HEK293 (cell line): ENCODE measurements around the gene CFAP410.
A peak's percentile ranks its signal among the peaks of the same experiment; 100 is the strongest.
"Not testable (repeated sequence)": the region's sequence is repeated elsewhere in the genome, so short reads cannot be mapped to it uniquely, and the experiment has no call there.

Experiments used
- CTCF ChIA-PET: fragments of 350-600 bp; formaldehyde crosslinking; extraction: SDS; loops from one replicate; lab custom pipeline; 2021; ENCODE audit warnings: antibody characterized with exemption; lab: Yijun Ruan, JAX
- POLR2A ChIA-PET: fragments of 300-600 bp; formaldehyde crosslinking; extraction: SDS; loops from one replicate; lab custom pipeline; 2020; ENCODE audit warnings: antibody characterized with exemption, inconsistent platforms; lab: Yijun Ruan, JAX
- H3K27ac ChIP-seq: fragments of 200-500 bp; sonication (Bioruptor generic); 2 replicates; pipeline ENCODE4 v1.5.1; 2014; ENCODE audit warnings: low read depth, low read length, control low read depth, inconsistent platforms; ENCODE audit errors: extremely low read depth
- H3K36me3 ChIP-seq, 2 experiments: fragments of 200-500 bp in 1 of 2; sonication (Bioruptor generic) in 1 of 2; 1 replicate in 1 of 2; 2 replicates in 1 of 2; pipeline ENCODE4 v1.5.1; 2014 to 2017; ENCODE audit warnings: inconsistent platforms in 2 of 2, low read length in 2 of 2; ENCODE audit not compliant: control insufficient read depth in 2 of 2, insufficient read depth in 1 of 2
- H3K4me1 ChIP-seq: fragments of 200-500 bp; sonication (Bioruptor generic); 2 replicates; pipeline ENCODE4 v1.5.1; 2014; ENCODE audit warnings: mild to moderate bottlenecking, low read length, inconsistent platforms; ENCODE audit not compliant: control insufficient read depth, insufficient read depth
- H3K4me3 ChIP-seq: 2 replicates; pipeline ENCODE4 v1.5.1; 2011; ENCODE audit warnings: low read depth, mild to moderate bottlenecking, control low read depth, low read length, moderate library complexity
- H3K9me3 ChIP-seq: fragments of 200-500 bp; sonication (Bioruptor generic); 2 replicates; pipeline ENCODE4 v1.5.1; 2014; ENCODE audit warnings: low read depth, low read length, inconsistent platforms; ENCODE audit not compliant: control insufficient read depth, insufficient read depth
- ATF2 ChIP-seq: fragments of 450-650 bp; formaldehyde crosslinking; IDR thresholded peaks from 2 replicates; pipeline ENCODE4 v1.5.1; 2016; ENCODE audit warnings: missing biosample characterization, missing genetic modification characterization, low read depth
- KLF9 ChIP-seq: fragments of 450-650 bp; formaldehyde crosslinking; IDR thresholded peaks from 2 replicates; pipeline ENCODE4 v1.5.1; 2016; ENCODE audit warnings: missing biosample characterization, missing genetic modification characterization, low read depth
- PRDM6 ChIP-seq: fragments of 450-650 bp; formaldehyde crosslinking; IDR thresholded peaks from 2 replicates; pipeline ENCODE4 v1.5.1; 2017; ENCODE audit warnings: missing biosample characterization, missing genetic modification characterization
- ZBTB7A ChIP-seq: fragments of 450-650 bp; formaldehyde crosslinking; IDR thresholded peaks from 2 replicates; pipeline ENCODE4 v1.5.1; 2016; ENCODE audit warnings: low read depth, missing biosample characterization, missing genetic modification characterization
- ZFP69B ChIP-seq: fragments of 450-650 bp; formaldehyde crosslinking; IDR thresholded peaks from 2 replicates; pipeline ENCODE4 v1.5.1; 2016; ENCODE audit warnings: missing biosample characterization, missing genetic modification characterization
- ZNF10 ChIP-seq: fragments of 450-650 bp; formaldehyde crosslinking; IDR thresholded peaks from 2 replicates; pipeline ENCODE4 v1.5.1; 2017; ENCODE audit warnings: missing biosample characterization, missing genetic modification characterization
- ZNF16 ChIP-seq: fragments of 450-650 bp; formaldehyde crosslinking; IDR thresholded peaks from 2 replicates; pipeline ENCODE4 v1.5.1; 2016; ENCODE audit warnings: low read depth, missing biosample characterization, missing genetic modification characterization
- ZNF23 ChIP-seq: fragments of 450-650 bp; formaldehyde crosslinking; IDR thresholded peaks from 2 replicates; pipeline ENCODE4 v1.5.1; 2016; ENCODE audit warnings: missing biosample characterization, missing genetic modification characterization, borderline replicate concordance
- ZNF26 ChIP-seq: fragments of 450-650 bp; formaldehyde crosslinking; IDR thresholded peaks from 2 replicates; pipeline ENCODE4 v1.5.1; 2016; ENCODE audit warnings: missing biosample characterization, missing genetic modification characterization
- ZNF292 ChIP-seq: fragments of 450-650 bp; formaldehyde crosslinking; IDR thresholded peaks from 2 replicates; pipeline ENCODE4 v1.5.1; 2016; ENCODE audit warnings: low read depth, missing biosample characterization, missing genetic modification characterization, borderline replicate concordance
- ZNF394 ChIP-seq: fragments of 450-650 bp; formaldehyde crosslinking; IDR thresholded peaks from 2 replicates; pipeline ENCODE4 v1.5.1; 2016; ENCODE audit warnings: missing biosample characterization, missing genetic modification characterization, mild to moderate bottlenecking, moderate library complexity, borderline replicate concordance
- ZNF48 ChIP-seq: fragments of 450-650 bp; formaldehyde crosslinking; IDR thresholded peaks from 2 replicates; pipeline ENCODE4 v1.5.1; 2016; ENCODE audit warnings: missing biosample characterization, missing genetic modification characterization
- ZNF549 ChIP-seq: fragments of 450-650 bp; IDR thresholded peaks from 2 replicates; pipeline ENCODE4 v1.5.1; 2018; ENCODE audit warnings: missing biosample characterization, missing genetic modification characterization, mild to moderate bottlenecking, inconsistent platforms, moderate library complexity
- ZNF571 ChIP-seq: fragments of 450-650 bp; formaldehyde crosslinking; IDR thresholded peaks from 2 replicates; pipeline ENCODE4 v1.5.0; 2017; ENCODE audit warnings: missing biosample characterization, missing genetic modification characterization
- ZNF664 ChIP-seq: fragments of 450-650 bp; formaldehyde crosslinking; IDR thresholded peaks from 2 replicates; pipeline ENCODE4 v1.5.1; 2016; ENCODE audit warnings: missing biosample characterization, missing genetic modification characterization
- ZNF707 ChIP-seq: fragments of 450-650 bp; formaldehyde crosslinking; IDR thresholded peaks from 2 replicates; pipeline ENCODE4 v1.5.1; 2016; ENCODE audit warnings: missing biosample characterization, missing genetic modification characterization
- ZNF792 ChIP-seq: fragments of 450-650 bp; formaldehyde crosslinking; IDR thresholded peaks from 2 replicates; pipeline ENCODE4 v1.5.1; 2016; ENCODE audit warnings: missing biosample characterization, missing genetic modification characterization
- ZNF830 ChIP-seq: fragments of 450-650 bp; IDR thresholded peaks from 2 replicates; pipeline ENCODE4 v1.5.0; 2018; ENCODE audit warnings: missing biosample characterization, missing genetic modification characterization, low read depth, mild to moderate bottlenecking, moderate library complexity
- ZNF837 ChIP-seq: fragments of 450-650 bp; formaldehyde crosslinking; IDR thresholded peaks from 2 replicates; pipeline ENCODE4 v1.5.1; 2016; ENCODE audit warnings: missing biosample characterization, missing genetic modification characterization

Gene CFAP410

DNA sequence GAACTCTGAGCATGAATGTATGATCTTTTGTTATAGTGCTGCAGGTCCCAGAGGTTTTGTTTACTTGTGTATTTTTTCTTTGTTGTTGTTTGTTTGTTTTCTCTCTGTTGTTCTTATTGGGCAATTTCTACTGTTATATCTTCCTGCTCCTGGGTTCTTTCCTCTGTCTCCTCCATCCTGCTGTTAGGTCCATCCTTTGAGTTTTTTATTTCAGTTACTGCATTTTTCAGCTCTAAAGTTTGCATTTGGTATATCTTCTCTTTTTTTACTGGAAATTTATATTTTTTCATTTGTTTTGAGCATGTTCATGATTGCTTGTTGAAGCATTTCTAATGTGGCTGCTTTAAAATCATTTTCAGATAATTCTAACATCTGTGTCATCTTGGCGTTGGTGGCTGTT, 24.1 kb upstream of the CFAP410 start:
- TF ChIP-seq ZNF664 (tag by site-specific recombination), result no peak
- TF ChIP-seq ZNF292, result no peak
- TF ChIP-seq ZNF830 (tag by site-specific recombination), result no peak
- no peak for TF ChIP-seq ZNF571 (tag by site-specific recombination)
- TF ChIP-seq ZNF707 (tag by site-specific recombination), result no peak
- no peak for TF ChIP-seq ZNF23 (tag by site-specific recombination)
- TF ChIP-seq ZNF549 (tag by site-specific recombination), result no peak
- TF ChIP-seq ZNF26, result no peak
- Histone ChIP-seq H3K4me1 (no peaks in the 10 kb centered on the region), H3K36me3 (no peaks in the 10 kb centered on the region), H3K9me3 (no peaks in the 10 kb centered on the region), H3K27ac (no peak overlapping the region), H3K4me3 (no peak overlapping the region)
- CTCF ChIA-PET, result interaction anchor here (0.6 kb wide), 1 partner anchor 18 kb away, joined by 4 read pairs; no protein-coding TSS in a partner anchor
- POLR2A ChIA-PET, result no interaction called here

DNA sequence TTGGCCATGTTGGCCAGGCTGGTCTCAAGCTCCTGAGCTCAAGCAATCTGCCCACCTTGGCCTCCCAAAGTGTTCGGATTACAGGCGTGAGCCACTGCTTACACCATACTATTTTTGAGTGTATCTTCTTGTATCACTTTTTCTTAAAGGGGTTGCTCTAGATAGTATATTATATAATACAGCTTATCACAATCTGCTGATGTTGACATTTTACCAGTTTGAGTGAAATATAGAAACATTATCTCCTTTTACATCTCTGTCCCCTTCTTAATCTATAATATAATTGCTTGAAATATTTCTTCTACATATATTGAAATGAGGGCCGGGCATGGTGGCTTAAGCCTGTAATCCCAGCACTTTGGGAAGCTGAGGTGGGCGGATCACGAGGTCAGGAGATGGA, 22.7 kb upstream of the CFAP410 start:
- H3K27ac ChIP-seq, H3K9me3 ChIP-seq, H3K36me3 ChIP-seq, POLR2A ChIA-PET, H3K4me3 ChIP-seq, CTCF ChIA-PET, H3K4me1 ChIP-seq: not testable (repeated sequence)

- Histone ChIP-seq H3K36me3 (no peaks in the 10 kb centered on the region), H3K4me1 (no peaks in the 10 kb centered on the region), H3K9me3 (no peaks in the 10 kb centered on the region), H3K27ac (no peak overlapping the region), H3K4me3 (no peak overlapping the region)
- CTCF ChIA-PET, result interaction anchor here (0.6 to 2.1 kb wide), 5 partner anchors 9 to 674 kb away, joined by 3 to 6 read pairs (median 3); no protein-coding TSS in a partner anchor
- TF ChIP-seq ZNF10 (tag by site-specific recombination), result 0 out of 2 replicates have a peak, but pooled peaks have one; percentile 47
- no peak for TF ChIP-seq ZNF837
- POLR2A ChIA-PET, result no interaction called here
These were observed 21.0 kb upstream of the CFAP410 start for GRCh38 chr21:44360159-44360558.

DNA sequence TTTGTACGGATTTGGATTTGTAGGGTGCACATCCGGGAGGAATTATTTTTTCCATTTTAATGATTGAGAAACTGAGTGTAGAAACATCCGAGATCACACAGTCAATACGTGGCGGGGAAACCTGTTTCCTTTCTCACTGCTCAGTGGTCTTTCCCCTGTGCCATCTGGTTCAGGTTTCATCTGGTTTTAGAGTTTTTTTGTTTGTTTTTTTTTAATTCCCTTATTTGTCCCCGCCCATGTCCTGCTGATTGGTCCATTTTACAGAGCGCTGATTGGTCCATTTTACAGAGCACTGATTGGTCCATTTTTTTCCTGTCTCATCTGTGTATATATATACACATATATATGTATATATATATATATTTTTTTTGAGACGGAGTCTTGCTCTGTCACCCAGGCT, 20.2 kb upstream of the CFAP410 start:
- H3K4me3 ChIP-seq, result no peak overlapping the region
- no peaks in the 10 kb centered on the region for H3K4me1 ChIP-seq
- ChIA-PET POLR2A (no interaction called here), CTCF (no interaction called here)
- TF ChIP-seq ZNF48 (no peak), ATF2 (tag by site-specific recombination) (no peak), ZNF792 (no peak), ZBTB7A (tag by site-specific recombination) (no peak), ZNF394 (tag by site-specific recombination) (no peak), PRDM6 (tag by site-specific recombination) (no peak), ZNF549 (tag by site-specific recombination) (no peak), KLF9 (tag by site-specific recombination) (no peak), ZNF16 (tag by site-specific recombination) (no peak), ZFP69B (tag by site-specific recombination) (no peak)
- no peaks in the 10 kb centered on the region for H3K9me3 ChIP-seq
- no peaks in the 10 kb centered on the region for H3K36me3 ChIP-seq
- H3K27ac ChIP-seq, result no peak overlapping the region
